ENCODE results near the gene DIP2B.
A peak's percentile ranks its signal among the peaks of the same experiment; 100 is the strongest.
"Not testable (repeated sequence)": the region's sequence is repeated elsewhere in the genome, so short reads cannot be mapped to it uniquely, and the experiment has no call there.

DIP2B gene

DNA sequence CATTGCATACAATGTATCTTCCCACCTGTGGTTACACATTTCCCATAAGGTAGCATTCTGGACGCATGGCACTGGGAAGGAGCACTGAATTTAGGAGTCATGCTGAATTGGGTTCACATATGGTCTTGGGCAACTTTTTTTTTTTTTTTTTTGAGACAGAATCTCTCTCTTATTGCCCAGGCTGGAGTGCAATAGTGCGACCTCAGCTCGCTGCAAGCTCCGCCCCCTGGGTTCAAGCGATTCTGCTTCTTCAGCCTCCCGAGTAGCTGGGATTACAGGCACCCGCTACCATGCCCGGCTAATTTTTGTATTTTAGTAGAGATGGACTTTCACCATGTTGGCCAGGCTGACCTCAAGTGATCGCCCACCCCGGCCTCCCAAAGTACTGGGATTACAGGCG, 13.3 kb downstream of the DIP2B start:
- no peak for DNase-seq (ENCODE audit: low read depth)

DNA sequence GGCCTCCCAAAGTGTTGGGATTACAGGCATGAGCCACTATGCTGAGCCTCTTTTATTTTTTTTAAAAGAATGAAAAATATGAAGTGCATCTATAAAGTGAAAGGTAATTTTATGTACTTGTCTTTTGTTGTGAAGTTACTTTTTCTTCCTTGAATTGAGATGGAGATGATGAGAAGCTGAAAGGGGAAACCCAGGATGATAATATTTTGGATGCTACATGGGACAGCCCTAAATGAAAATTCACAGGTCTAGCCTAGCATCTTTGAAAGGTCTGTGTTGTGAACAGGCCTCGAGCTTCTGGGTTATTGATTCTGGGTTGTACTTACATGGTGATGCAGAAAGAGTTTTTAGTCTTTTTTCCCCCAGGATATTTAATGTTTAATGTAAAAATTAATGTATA, 14.6 kb downstream of the DIP2B start:
- no peak for DNase-seq (ENCODE audit: low read depth)

DNA sequence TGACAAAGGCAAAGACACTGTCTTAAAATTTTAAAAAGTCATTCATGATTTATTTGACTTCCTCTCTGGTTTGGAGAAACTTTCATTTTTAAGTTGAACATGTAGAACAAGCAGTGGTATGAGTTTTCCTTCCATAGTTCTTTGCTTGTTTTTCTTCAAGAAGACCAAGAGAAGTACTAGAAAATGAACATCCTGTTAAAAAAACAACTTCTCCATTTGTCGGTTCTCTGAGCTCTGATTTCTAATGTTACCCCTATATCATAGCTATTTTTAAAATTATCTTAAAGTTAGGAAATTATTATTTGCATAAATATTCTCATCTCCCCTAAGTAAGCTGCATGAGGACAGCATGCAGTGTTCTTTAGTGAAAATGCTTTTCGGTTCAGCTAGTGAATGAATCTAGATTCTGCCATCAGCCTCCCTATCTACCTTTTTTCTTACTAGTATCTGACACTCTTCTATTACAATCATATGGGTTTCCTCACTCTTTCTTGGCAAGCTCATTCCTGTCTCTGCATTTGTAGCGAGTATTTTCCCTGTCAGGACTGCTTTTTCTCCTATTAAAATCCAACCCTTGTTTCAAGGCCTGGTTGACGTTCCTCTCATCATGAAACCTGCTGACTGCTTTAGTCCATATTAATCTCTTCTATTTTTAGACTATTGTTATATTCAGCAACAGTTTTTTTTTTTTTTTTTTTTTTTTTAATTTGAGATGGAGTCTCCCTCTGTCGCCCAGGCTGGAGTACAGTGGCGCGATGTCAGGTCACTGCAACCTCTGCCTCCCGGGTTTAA, 15.8 kb downstream of the DIP2B start:
- no peak for DNase-seq (ENCODE audit: low read depth)

DNA sequence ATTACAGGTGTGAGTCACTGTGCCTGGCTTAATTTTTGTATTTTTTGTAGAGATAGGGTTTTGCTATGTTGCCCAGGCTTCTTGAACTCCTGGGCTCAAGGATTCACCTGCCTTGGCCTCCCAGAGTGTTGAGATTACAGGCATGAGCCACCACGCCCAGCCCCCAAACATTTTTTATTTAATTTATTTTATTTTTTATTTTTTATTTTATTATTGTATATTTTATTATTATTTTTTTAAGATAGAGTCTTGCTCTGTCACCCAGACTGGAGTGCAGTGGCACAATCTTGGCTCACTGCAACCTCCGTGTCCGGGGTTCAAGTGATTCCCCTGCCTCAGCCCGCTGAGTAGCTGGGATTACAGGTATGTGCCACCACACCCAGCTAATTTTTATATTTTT, 17.0 kb downstream of the DIP2B start:
- not testable (repeated sequence) for DNase-seq (ENCODE audit: low read depth)

DNA sequence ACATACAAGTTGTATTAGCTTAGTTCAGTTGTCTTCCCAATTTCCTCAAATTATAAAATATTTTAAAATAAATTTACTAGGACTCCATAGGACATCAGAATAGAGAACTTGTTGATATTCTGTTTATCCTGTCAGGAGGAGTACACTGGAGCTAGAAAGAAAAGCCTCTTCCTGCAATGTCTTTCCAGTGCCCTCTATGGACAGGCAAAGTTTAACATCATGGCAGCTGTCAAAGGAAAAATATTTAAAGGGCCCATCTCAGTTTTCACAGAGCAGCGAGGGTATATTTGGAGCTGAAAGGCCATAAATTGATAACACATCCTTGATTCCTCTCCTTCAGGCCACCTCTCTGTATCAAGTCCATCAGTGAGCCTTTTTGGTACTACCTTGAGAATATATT, 19.0 kb downstream of the DIP2B start:
- no peak for DNase-seq (ENCODE audit: low read depth)

DNA sequence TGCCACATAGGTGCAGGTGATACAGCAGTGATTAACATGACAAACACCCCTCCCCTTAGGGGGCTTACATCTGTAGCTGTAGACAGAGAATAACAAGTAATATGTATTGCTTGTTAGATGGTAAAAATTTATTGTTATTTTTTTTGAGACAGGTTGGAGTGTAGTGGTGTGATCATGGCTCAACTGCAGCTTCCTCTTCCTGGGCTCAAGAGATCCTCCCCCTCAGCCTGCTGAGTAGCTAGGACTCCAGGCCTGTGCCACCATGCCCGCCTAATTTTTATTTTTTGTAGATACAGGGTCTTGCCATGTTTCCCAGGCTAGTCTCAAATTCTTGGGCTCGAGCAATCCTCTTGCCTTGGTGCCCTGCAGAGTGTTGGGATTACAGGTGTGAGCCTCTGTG, 19.8 kb downstream of the DIP2B start:
- no peak for DNase-seq (ENCODE audit: low read depth)

DNA sequence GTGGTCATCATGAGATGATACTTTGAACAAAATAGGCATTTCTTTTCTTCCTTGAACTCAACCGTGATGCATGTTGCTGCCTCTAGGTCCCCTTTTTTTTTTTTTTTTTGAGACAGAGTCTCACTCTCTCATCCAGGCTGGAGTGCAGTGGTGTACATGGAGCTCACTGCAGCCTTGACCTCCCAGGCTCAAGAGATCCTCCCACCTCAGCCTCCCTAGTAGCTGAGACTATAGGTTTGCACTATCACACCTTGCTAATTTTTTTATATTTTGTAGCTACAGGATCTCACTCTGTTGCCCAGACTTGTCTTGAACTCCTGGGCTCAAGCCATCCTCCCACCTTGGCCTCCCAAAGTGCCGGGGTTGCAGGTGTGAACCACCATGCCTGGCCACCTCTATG, 20.6 kb downstream of the DIP2B start:
- DNase-seq (ENCODE audit: low read depth): no peak

DNA sequence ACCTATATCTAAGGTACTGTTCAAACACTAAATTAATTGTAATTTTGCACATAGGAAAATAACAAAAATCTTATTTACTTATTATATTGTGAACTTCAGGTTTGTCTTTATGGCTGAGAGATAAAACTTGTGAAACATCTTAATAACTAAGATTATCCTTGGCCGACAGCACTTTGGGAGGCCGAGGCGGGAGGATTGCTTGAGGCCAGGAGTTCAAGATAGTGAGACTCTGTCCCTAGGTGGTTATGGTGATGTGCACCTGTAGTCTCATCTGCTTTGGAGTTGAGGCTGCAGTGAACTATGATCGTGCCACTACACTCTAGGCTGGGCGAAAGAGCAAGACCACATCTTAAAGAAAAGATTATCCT, 22.6 kb downstream of the DIP2B start:
- DNase-seq (ENCODE audit: low read depth): no peak

DNA sequence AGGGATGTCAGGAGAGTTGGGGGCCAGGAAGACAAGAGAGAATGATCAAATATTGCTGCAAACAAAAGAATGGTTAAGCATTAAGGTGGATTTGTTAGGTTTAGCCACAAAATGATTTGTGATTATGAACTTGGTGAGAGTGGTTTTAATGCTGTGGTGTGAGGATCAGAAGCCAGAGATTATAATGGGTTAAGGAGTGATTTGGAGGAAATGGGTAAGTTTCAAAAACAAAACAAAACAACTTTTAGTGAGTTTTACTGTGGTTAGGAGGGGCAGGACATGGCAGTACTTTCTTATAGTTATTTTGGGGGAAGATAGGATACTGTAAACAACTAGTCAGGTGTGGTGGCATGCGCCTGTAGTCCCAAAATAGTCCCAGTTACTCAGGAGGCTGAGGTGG, 24.0 kb downstream of the DIP2B start:
- DNase-seq (ENCODE audit: low read depth): no peak

DNA sequence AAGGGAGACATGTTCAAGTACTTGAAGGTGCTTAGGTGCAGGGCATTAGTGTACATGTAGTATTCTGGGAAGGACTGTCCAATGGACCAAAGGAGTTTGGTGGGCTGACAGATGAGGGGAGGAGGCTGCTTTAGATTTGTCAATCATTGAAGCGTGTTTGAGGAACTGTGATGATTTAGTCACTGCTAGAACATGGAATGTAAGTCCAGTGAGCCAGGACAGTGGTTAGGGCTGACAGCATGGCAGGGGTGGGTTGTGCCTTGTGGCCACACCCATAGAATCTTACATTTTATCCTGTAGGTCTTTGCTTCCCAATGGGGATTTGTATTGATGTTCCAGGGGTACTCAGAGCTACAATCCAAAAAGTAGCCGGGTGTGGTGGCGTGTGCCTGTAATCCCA, 24.6 kb downstream of the DIP2B start:
- DNase-seq (ENCODE audit: low read depth): no peak

DNA sequence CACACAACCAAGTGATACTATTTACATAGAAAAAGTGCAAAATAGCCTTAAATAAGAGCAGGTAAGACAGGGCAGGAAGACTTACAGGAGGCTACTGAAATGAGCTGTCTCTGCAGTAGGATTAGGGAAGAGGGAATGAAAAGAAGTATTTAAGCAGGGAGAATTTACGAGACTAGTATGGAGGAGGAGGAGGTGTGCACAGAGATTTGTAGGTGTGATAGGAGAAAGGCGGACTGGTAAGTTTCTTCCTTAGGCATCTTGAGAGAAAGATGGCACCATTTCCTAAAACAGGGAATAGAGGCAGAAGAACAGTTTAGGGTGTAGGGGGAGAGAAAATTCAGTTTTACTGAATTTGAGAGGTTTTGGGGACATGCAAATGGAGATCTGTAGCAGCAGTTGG, 25.7 kb downstream of the DIP2B start:
- DNase-seq (ENCODE audit: low read depth): no peak

DNA sequence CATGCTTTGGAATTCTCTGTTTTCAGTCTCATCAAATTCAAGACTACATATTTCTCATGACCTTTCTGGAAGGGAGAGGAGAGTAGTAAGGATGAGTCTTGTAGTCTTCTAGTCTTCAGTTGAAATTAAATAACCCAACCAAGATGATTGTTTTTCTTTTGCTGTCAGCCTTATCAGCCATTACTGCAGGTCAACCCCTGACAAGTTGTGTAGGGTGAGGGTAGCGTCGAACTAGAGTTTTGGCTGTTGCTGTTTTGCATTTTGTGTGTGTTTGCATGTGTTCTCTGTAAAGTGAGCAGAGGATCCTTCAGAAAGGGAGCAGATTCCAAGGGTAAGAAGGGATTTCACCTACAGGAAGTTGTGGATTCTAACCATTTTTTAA, 28.4 kb downstream of the DIP2B start:
- peak; percentile 64 for DNase-seq (ENCODE audit: low read depth)

DNA sequence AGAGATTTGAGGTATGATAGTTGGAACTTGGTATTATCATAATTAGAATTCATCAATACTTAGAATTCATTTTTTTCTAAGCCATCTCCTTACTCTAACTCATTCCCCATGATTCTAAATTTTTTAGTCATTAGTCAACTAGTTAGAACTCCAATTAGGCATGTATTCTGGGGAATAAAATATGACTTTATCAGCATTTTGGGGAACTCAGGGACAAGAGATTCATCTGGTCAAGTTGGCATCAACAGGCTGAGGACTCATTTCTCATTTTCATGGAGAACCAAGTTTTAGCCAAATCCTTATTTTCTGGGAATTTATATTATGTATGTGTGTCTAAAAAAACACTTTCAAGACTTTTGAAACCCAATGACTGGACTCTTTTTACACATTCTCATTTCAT, 29.2 kb downstream of the DIP2B start:
- DNase-seq (ENCODE audit: low read depth): no peak

DNA sequence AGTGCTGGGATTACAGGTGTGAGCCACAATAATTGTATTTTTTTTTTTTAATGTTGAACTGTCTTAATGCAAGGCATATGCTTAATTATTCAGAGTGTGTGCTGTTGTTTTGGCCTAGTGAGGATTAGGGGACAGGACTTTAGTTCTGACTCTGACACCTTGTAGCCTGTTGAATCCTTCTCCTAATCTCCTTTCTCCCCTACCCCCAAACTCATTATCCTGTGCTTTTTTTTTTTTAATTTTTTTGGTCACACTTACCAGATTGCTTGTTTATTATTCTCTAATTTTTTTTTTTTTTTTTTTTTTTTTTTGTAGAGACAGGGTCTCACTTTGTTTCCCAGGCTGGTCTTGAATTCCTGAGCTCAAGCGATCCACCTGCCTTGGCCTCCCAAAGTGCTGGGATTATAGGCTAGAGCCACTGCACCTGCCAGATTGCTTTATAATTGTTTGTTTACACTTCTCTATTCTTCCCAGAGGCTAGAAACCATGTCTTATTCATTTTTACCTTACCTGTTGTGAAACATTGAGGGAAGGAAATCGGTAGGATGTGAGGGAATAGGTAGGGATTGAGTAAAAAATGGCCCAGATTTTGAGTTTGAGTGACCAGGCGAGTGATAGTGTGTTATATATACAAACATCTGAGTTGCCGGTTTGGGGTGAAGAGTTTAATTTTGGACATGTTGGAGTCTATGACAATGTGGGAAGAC, 32.2 kb downstream of the DIP2B start:
- DNase-seq (ENCODE audit: low read depth): no peak

DNA sequence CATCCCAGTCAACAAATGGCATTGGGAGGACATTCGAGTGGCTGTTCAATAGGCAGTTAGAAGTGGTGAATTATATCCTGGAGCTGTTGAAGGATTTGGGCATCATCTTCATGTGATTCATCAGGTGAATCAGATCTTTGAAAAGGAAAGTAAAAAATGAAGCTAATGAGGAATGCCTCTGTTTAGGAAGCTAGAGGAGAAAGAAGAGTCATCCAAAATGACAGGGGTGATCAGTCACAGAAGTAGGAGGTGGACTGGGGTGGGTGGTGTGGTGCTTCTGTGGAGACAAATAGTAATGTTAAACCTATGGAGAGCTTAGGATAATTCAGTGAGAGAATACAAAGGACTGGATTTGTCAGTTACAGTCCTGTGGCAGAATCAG, 32.7 kb downstream of the DIP2B start:
- DNase-seq (ENCODE audit: low read depth): peak; percentile 77

DNA sequence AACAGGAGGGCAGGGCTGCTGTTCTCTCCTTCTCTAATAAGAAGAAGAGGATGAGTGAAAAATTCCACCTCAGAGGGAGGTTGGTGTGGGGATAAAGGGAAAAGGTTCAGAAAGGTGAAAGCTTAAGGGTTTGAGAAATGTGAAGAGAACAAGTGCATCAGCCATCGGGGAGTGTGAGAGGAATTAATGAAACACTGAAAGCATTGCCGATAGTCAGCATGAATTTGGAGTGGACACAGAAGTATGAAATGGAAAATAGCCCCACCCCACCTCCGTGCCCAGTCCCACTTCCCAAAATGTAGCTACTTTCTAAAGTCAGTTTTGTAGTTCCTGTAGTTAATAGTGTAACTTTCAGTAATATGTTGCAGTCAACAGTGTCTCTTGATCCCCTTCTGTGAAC, 33.4 kb downstream of the DIP2B start:
- no peak for DNase-seq (ENCODE audit: low read depth)

DNA sequence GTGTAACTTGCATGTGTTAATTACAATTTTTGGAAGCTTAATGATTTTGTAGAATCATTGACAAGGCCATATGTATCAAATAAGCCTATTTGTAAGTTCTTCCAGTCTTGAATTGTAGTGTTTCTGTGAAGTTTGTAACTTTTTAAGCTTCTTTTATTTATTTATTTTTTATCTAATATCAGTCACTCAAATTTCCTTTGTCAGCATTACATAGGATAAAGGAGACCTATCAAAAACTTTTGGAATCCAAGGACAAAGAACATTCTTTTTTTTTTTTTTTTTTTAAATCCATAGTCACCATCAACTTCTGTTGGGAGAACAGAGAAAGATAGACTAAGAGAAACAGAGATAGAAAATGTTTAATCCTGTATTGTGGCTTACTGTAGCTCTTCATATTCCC, 36.4 kb downstream of the DIP2B start:
- no peak for DNase-seq (ENCODE audit: low read depth)

DNA sequence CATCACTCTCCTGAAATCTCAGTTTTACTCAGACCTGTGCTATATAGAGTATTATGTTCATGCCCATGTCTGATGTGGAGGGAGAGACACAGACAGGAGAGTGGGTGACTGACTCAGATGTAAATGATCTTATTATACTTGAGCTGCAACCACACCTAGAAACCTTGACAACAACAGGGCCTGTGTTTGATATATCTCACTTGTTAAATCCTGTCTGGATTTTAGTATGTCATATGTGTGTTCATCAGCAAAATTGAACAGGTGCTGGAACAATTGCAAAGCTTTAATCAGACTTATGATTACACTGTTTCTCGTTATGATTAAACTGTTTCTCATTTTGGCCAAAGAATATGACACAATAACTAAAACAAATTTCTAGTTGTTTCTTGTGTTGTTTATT, 37.7 kb downstream of the DIP2B start:
- peak; percentile 54 for DNase-seq (ENCODE audit: low read depth)

DNA sequence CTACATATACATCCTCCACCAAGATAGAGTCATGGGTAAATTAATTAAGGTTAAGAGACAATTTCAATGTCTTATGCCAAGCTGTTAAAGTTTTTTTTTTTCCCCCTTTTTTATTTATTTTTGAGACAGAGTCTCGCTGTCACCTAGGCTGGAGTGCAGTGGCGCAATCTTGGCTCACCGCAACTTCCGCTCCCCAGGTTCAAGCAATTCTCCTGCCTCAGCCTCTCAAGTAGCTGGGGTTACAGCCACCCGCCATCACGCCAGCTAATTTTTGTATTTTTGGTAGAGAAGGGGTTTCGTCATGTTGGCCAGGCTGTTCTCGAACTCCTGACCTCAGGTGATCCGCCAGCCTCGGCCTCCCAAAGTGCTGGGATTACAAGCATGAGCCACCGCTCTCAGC, 38.4 kb downstream of the DIP2B start:
- DNase-seq (ENCODE audit: low read depth): not testable (repeated sequence)

DNA sequence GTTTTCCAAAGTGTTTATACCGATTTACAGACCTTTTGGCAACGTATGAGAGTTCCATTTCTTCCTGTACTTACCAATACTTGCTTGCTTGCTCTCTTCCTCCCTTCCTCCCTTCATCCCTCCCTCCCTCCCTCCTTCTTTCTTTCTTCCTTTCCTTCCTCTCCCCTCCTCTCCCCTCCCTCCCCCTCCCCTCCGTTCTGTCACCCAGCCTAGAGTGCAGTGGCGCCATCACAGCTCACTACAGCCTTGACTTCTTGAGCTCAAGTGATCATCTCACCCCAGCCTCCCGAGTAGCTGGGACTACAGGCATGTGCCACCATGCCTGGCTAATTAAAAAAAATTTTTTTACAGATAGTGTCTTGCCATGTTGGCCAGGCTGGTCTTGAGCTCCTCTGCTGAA, 40.4 kb downstream of the DIP2B start:
- DNase-seq (ENCODE audit: low read depth): no peak

DNA sequence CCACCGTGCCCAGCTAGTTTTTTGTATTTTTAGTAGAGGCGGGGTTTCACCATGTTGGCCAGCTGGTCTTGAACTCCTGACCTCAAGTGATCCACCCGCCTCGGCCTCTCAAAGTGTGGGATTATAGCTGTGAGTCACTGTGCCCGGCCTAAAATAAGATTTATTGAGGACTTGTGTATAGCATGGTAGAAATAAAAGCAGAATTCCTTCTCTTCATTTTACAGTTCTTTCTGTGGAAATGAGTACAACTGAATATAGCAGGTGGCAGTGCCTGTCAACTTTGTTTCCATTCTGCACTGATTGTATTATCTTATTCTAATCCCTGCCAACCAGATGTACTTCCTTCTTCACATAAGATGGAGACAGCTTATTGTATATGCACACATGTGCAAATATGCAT, 41.0 kb downstream of the DIP2B start:
- DNase-seq (ENCODE audit: low read depth): peak; percentile 60

DNA sequence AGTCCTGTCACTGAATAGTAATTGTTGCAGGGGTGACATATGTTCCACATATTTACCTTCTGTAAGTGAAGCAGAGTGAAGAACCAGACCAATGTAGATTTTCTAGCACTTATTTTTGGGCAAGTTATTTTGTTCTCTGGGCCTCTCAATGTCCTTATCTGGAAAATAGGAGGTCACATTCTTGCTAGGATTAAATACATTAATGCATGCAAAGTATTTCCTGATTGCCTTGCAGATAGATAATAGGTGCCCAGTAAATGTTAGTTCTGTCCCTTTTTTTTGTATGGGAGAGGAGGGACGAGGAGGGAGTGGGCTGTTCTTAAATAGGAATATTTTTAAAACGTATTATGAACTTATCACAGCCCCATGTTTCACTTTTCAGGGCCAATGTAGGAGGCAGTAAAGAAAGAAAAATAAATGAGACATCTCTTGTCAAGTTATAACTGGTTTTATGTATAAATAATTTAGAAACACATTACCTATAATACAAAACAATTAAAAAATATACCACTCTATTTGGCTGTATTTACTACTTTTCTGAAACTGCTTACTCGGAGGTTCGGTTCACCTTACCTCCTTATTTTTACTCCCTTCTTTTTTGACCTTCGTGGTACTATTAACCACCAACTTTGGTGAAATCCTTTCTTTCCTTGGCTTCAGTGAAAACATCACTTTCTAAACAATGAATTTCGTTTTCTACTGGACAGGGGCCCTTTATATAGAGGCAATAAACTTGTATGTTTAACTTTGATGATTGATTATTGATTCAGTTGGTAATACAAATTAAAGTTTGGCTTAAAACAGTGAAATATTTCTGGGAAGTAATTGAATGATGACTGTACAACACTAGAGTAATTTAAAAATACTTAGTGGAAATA, 41.9 kb downstream of the DIP2B start:
- DNase-seq (ENCODE audit: low read depth): no peak

DNA sequence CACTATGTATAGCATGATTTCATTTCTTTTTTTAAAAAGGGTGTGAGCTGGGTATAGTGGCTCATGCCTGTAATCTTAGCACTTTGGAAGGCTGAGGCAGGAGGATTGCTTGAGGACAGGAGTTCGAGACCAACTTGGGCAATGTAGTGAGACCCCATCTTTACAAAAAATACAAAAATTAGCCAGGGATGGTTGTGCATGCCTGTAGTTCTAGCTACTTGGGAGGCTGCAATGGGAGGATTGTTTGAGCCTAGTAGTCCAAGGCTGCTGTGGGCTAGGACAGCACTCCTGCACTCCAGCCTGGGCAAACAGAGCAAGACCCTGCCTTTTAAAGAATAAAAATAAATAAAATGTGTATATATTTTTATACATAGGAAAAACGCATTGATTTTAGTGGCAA, 43.0 kb downstream of the DIP2B start:
- no peak for DNase-seq (ENCODE audit: low read depth)

Measured in amniotic epithelial cell (primary cell).